Measurements from ENCODE around the gene MARVELD2.

DNA sequence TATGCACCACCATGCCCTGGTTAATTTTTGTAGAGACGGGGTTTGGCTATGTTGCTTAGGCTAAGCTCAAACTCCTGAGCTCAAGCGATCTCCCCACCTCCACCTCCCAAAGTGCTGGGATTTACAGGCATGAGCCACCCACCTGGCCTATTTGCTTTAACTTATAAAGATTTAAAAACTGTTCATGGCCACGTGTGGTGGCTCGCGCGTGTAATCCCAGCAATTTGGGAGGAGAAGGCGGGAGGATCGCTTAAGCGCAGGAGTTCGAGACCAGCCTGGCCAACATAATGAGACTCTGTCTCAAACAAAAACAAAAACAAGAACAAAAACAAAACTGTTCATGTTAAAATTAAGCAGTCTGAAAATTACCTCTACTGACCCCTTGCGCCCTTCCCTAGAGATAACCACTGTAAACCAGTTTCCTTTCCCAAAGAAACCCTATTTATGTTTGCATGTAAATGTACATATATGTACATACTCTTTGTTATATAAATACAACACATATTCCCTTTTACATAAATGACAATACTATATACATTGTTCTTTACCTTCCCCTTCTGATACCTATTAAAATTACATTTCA lies 47.1 kb upstream of the MARVELD2 start:
- TF ChIP-seq POLR2A (IDR thresholded peaks at IDR 0.05; ENCODE audit: low read depth, low read length) (no peak), TAF1 (IDR thresholded peaks at IDR 0.05; ENCODE audit: borderline replicate concordance, low read depth, low read length) (no peak)
